H7 (cell line): ENCODE measurements around the gene KDM4C. TPM values are rescaled to one million over a fixed set of nuclear protein-coding genes. Genes with fewer than 3 reads are reported as not detected.
"Not testable (repeated sequence)": the region's sequence is repeated elsewhere in the genome, so short reads cannot be mapped to it uniquely, and the experiment has no call there.

ENCODE experiments used
- DNase-seq: peaks from one replicate; pipeline ENCODE4 v3.0.0; 2012
- H3K27me3 ChIP-seq: 2 replicates; pipeline ENCODE4 v1.6.0; 2011; ENCODE audit warnings: mild to moderate bottlenecking, low read length; ENCODE audit not compliant: control insufficient read depth, insufficient read depth
- H3K36me3 ChIP-seq: replicated peaks from 2 replicates; pipeline ENCODE4 v1.5.1; 2011; ENCODE audit warnings: low read length; ENCODE audit not compliant: control insufficient read depth, insufficient read depth
- H3K4me3 ChIP-seq: 2 replicates; pipeline ENCODE4 v1.5.1; 2011; ENCODE audit warnings: low read depth, mild to moderate bottlenecking, control low read depth, low read length, moderate library complexity; ENCODE audit not compliant: insufficient read depth
- total RNA-seq: library from RNA; depleted of rRNA; stranded (reverse); fragments of >200 nt; shearing (Covaris generic); gene quantifications from 2 replicates; pipeline ENCODE4 v1.2.3, GENCODE V29; 2014

The KDM4C gene
- total RNA-seq, 1 experiment from 2014 or later = 20.9 TPM

DNA sequence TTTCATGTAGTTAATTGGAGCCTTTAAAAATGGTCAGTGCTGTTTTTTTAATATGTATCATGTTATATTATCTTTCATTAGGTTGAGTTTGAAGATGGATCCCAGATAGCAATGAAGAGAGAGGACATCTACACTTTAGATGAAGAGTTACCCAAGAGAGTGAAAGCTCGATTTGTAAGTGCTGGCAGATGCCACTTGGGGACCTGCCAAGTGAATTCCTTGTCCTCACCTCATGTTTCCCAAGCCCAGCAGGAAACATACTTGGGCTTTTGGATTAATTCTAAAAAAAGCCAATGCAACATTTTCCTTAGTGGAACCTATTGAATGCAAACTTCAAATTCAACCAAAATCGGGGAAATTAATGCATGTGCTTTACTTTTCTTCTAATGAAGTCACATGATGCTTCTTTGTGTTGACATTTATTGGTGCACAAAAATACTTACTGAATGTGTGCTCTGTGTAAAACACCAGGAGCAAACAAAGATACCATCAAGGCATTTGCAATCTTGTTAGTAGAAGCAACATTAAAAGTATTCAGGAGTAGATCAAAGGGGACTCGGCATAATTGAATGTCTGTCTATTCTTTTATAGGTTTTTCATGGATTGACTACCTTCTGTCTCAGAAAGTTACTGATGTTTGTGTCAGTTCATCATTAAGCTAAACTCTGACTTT, 412.1 kb downstream of the KDM4C start:
- H3K27me3 ChIP-seq = no peaks in the 10 kb centered on the region
- H3K36me3 ChIP-seq = no peaks in the 10 kb centered on the region
- H3K4me3 ChIP-seq = no peak overlapping the region
- no peak for DNase-seq

DNA sequence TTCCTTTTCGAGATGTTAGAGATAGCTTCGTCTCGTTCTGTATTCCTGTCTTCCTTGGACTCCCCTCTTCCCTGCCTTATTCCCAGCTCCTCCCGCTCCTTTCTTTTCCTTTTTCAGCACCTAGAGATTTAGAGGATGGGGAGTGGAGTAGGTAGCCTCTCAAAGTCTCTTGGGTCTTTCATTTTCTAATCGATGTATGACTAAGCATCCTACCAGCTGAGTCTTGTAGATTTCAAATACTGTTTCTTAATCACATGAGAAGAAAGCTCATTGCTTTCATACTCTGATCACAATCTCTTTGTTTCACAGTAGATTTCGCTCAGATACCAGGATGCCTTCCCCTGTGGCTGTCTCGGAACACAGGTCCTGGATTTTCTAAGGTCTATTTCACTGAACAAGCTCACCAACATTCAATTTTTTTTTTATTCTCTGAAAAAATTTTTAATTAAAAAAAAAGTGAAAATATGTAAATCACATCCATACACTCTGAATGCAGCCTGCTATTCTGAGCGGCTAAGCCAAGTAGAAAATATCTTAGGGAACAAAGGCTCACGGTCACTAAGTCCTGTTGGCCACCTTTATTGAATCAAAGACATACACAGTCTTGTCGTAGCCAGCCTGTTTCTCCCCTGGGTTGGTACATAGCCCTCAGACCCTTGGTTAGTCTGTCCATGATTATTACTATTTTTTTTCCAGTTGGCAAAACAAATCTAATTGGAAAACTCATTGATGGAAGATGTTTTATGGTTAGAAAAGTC, 413.8 kb downstream of the KDM4C start:
- Histone ChIP-seq H3K4me3 (no peak overlapping the region), H3K36me3 (no peaks in the 10 kb centered on the region), H3K27me3 (no peaks in the 10 kb centered on the region)
- peak; percentile 32 for DNase-seq

GRCh38 chr9:7172154-7173115, 414.7 kb downstream of the KDM4C start:
- Histone ChIP-seq H3K36me3 (no peaks in the 10 kb centered on the region), H3K27me3 (no peaks in the 10 kb centered on the region), H3K4me3 (no peak overlapping the region)
- no peak for DNase-seq

DNA sequence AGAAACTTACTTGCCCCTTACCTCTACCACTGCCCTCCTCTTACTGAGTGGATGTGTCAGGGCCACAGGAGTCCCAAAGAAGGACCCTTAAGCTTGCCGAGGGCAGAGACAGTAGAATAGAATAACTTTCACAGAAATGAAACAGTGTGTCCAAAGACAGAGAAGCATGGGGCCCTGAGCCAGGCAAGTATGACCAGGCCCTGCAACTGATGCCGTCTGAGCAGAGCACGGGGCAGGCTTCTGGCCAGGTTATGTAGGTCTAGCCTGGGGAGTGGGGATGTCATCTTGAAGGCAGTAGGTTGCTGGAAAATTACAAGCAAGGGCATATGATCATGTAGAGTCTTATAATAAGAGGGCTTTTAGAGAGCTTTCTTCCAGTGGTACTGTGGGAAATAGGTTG, 415.4 kb downstream of the KDM4C start:
- no peak for DNase-seq
- Histone ChIP-seq H3K27me3 (no peaks in the 10 kb centered on the region), H3K36me3 (no peaks in the 10 kb centered on the region), H3K4me3 (no peak overlapping the region)

GRCh38 chr9:7174301-7174700, 416.5 kb downstream of the KDM4C start:
- no peak for DNase-seq
- H3K27me3 ChIP-seq = no peaks in the 10 kb centered on the region
- no peak overlapping the region for H3K4me3 ChIP-seq
- H3K36me3 ChIP-seq = no peaks in the 10 kb centered on the region

DNA sequence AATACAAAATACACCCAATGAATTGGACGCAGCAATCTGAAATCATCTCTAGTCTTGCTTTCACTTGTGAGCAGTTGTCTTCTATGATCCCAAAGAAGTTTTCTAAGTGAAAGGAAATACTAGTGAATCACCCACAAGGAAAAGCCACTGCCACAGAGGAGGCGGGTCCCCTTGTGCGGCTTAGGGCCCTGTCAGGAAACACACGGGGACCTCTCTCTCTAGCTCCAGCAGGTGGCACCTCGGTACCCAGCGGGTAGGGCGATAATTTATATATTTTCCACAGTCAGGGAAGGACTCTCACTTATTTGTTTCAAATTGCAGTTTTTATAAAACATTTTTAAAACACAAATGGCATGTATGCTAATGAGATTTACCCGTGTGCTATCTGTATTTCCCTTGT, 417.1 kb downstream of the KDM4C start:
- Histone ChIP-seq H3K27me3 (no peaks in the 10 kb centered on the region), H3K4me3 (no peak overlapping the region), H3K36me3 (no peaks in the 10 kb centered on the region)
- DNase-seq = peak; percentile 28

- DNase-seq = no peak
- Histone ChIP-seq H3K36me3 (no peaks in the 10 kb centered on the region), H3K27me3 (no peaks in the 10 kb centered on the region), H3K4me3 (no peak overlapping the region)
Observed at GRCh38 chr9:7176561-7176960, 418.8 kb downstream of the KDM4C start.

- Histone ChIP-seq H3K27me3 (no peaks in the 10 kb centered on the region), H3K4me3 (no peak overlapping the region), H3K36me3 (no peaks in the 10 kb centered on the region)
- DNase-seq = no peak
Observed at GRCh38 chr9:7177383-7177782, 419.6 kb downstream of the KDM4C start.

DNA sequence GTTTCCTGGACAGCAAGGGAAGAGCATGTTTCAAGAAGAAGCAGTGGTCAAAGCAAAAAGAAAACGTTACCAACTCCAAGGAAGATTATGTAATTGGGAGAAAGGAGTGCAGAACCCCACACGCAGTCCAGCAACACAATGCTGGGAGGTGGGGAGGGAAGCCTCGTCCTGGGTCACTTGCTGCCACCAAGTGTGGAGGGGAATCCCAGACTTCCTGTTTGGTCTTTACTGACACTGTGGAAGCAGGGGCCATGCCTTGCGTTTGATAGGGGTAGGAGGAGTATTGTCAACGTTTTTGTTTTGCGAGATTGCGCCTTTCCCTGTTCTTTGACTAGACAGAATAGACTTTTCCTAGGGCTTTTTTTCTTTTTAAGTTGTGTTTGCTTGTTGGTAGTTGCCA, 421.0 kb downstream of the KDM4C start:
- no peaks in the 10 kb centered on the region for H3K27me3 ChIP-seq
- H3K36me3 ChIP-seq = no peaks in the 10 kb centered on the region
- no peak for DNase-seq
- no peak overlapping the region for H3K4me3 ChIP-seq

- H3K4me3 ChIP-seq = no peak overlapping the region
- DNase-seq = no peak
- no peaks in the 10 kb centered on the region for H3K36me3 ChIP-seq
- H3K27me3 ChIP-seq = no peaks in the 10 kb centered on the region
Observed at GRCh38 chr9:7180247-7180646, 422.5 kb downstream of the KDM4C start.

DNA sequence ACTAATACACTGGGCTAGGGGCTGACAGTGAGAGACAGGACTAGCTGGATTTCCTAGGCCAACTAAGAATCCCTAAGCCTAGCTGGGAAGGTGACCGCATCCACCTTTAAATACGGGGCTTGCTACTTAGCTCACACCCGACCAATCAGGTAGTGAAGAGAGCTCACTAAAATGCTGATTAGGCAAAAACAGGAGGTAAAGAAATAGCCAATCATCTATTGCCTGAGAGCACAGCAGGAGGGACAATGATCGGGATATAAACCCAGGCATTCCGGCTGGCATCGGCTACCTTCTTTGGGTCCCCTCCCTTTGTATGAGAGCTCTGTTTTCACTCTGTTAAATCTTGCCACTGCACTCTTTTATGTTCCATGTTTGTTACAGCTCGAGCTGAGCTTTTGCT, 425.4 kb downstream of the KDM4C start:
- not testable (repeated sequence) for H3K27me3 ChIP-seq, H3K4me3 ChIP-seq, H3K36me3 ChIP-seq, DNase-seq

GRCh38 chr9:7185612-7186011, 427.8 kb downstream of the KDM4C start:
- DNase-seq = peak; percentile 25
- Histone ChIP-seq H3K36me3 (no peaks in the 10 kb centered on the region), H3K27me3 (no peaks in the 10 kb centered on the region), H3K4me3 (no peak overlapping the region)

DNA sequence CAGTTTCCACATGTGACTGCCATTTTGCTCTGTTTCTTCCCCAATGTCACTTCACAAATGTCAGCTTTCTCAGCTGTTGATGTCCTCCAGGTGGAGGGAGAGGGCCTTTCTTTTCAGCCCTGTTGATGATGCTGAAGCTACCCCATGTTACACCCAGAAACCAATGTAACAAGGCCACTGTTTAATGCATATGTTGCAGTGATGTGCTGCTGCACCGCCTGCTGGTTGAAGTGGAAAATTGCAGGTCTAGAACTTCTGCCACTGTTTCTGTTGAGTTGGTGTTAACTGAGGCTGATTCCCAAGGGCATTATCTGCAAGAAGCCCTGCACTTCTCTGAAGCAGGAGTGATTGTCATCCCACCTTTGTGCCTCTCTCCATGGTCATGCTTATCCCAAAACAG, 428.4 kb downstream of the KDM4C start:
- peak; percentile 17 for DNase-seq
- Histone ChIP-seq H3K27me3 (no peaks in the 10 kb centered on the region), H3K36me3 (no peaks in the 10 kb centered on the region), H3K4me3 (no peak overlapping the region)

DNA sequence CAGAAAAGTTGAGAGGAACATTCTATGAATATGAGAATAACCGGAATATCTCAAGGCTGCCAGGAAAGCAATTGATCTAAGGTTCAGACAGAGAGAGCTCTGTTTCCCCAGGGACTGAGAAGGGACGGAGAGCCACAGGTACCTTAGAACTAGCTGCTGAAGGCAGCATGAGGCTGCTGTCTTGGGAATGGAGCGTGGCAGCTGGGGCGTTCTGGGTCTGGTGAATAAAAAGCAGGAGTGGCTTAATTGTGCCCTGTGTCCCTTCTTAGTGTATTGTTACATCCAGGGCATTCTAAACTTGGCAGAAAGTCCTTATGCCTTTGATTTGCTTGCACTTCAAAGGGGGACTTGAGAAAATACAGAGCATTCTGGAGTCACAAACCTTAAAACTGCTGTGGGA, 434.5 kb downstream of the KDM4C start:
- Histone ChIP-seq H3K36me3 (no peaks in the 10 kb centered on the region), H3K4me3 (no peak overlapping the region), H3K27me3 (no peaks in the 10 kb centered on the region)
- DNase-seq = no peak
